Activated CD4-positive, alpha-beta memory T cell treated with anti-CD3 and anti-CD28 coated beads, Interleukin-2, amount 10 ng/mL, durations not matched to agents 7 days and 5 days (primary cell): ENCODE results near the gene FUT2. TPM values are rescaled to one million over a fixed set of nuclear protein-coding genes. Genes with fewer than 3 reads are reported as not detected.

Source experiments
- total RNA-seq, 2 experiments: library from RNA; stranded (reverse); gene quantifications; one replicate each; pipeline ENCODE4 v1.2.3, GENCODE V29; 2021

FUT2 gene
- total RNA-seq, 2 experiments from 2014 or later, result not detected

Other genes starting within 250 kb of the FUT2 start
- 10 to 100 TPM; 25.6 to 27.1 TPM for gene GRWD1, start 250.0 kb upstream of the FUT2 start, total RNA-seq
- under 1 TPM; 0.73 to 0.86 TPM for gene KCNJ14, start 240.4 kb upstream of the FUT2 start, total RNA-seq
- 10 to 100 TPM; 53.2 to 55.3 TPM for gene CYTH2, start 226.6 kb upstream of the FUT2 start, total RNA-seq
- gene LMTK3, start 184.1 kb upstream of the FUT2 start, total RNA-seq, result 1 to 10 TPM; 3.8 to 5.4 TPM
- not detected for gene SULT2B1, start 143.8 kb upstream of the FUT2 start, total RNA-seq
- not detected for gene SPACA4, start 89.2 kb upstream of the FUT2 start, total RNA-seq
- 1 to 10 TPM; 1.3 to 2.6 TPM for gene FAM83E, start 80.9 kb upstream of the FUT2 start, total RNA-seq
- 1,000 to 10,000 TPM; 1,511 to 1,528 TPM for gene RPL18, start 76.8 kb upstream of the FUT2 start, total RNA-seq
- gene SPHK2, start 76.5 kb upstream of the FUT2 start, total RNA-seq, result 10 to 100 TPM; 27.7 to 29.5 TPM
- gene DBP, start 58.6 kb upstream of the FUT2 start, total RNA-seq, result 10 to 100 TPM; 18.7 to 19.1 TPM
- gene CA11, start 49.8 kb upstream of the FUT2 start, total RNA-seq, result 1 to 10 TPM; 3.9 to 4.5 TPM
- gene NTN5, start 23.0 kb upstream of the FUT2 start, total RNA-seq, result 1 to 10 TPM in 1 of 2 experiments, under 1 TPM in 1; 0.68 to 1.1 TPM
- 1 to 10 TPM in 1 of 2 experiments, under 1 TPM in 1; 0.88 to 1.2 TPM for gene MAMSTR, start 23.8 kb downstream of the FUT2 start, total RNA-seq
- under 1 TPM; 0.05 to 0.15 TPM for gene RASIP1, start 44.6 kb downstream of the FUT2 start, total RNA-seq
- gene IZUMO1, start 50.9 kb downstream of the FUT2 start, total RNA-seq, result not detected
- under 1 TPM; 0.28 to 0.45 TPM for gene FUT1, start 56.7 kb downstream of the FUT2 start, total RNA-seq
- gene FGF21, start 59.6 kb downstream of the FUT2 start, total RNA-seq, result not detected
- gene BCAT2, start 115.1 kb downstream of the FUT2 start, total RNA-seq, result 10 to 100 TPM; 39.8 TPM
- gene HSD17B14, start 140.5 kb downstream of the FUT2 start, total RNA-seq, result under 1 TPM; 0.50 to 0.63 TPM
- gene PLEKHA4, start 172.6 kb downstream of the FUT2 start, total RNA-seq, result 1 to 10 TPM; 4.5 to 5.5 TPM
- 10 to 100 TPM; 77.2 to 81.4 TPM for gene PPP1R15A, start 176.4 kb downstream of the FUT2 start, total RNA-seq
- under 1 TPM in 1 of 2 experiments, not detected in 1; 0.13 TPM for gene TULP2, start 202.8 kb downstream of the FUT2 start, total RNA-seq
- gene NUCB1, start 204.3 kb downstream of the FUT2 start, total RNA-seq, result 100 to 1,000 TPM; 287 to 300 TPM
- 1 to 10 TPM; 1.6 to 2.9 TPM for gene DHDH, start 237.7 kb downstream of the FUT2 start, total RNA-seq